Measurements from ENCODE around the gene APOE. TPM values are rescaled to one million over a fixed set of nuclear protein-coding genes. Genes with fewer than 3 reads are reported as not detected.

APOE gene
- total and polyA plus RNA-seq, 9 of the 15 experiments (the other 6 are each of a cell fraction or from before 2014, with no cell fraction given), result 0.14 to 180 (median 58.1) TPM; not detected in 1

DNA sequence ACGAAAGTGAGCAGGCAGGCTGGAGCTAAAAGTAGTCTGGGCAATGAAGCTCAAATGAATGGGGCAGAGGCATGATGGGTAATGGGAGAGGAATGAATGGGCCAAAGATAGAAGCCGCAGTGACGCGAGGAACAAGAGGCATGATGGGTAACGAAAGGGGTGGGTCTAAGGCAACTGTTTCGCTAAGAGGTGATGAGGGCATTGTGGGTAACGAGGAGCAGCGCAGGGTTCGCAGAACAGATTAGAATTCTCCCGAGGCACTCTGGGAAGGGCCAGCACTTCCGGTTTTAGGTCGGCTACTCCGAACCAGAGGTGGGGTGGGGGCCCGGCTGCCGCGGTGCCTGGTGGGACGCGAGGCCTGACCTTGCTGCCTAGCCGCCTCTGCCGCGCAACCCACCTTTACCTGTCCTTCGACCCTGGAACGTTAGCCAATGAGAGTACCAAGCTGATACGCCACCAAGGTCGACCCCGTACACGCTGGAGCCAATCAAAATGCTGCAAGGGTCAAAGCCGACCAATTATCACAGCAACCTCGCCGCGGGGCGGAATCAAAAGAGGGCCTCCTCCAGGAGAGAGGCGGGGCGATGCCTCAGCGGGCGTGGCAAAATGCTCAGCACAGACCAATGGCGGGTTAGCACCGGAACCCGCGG lies 15.1 kb upstream of the APOE start (continued):
- TF ChIP-seq, protein P1, sequence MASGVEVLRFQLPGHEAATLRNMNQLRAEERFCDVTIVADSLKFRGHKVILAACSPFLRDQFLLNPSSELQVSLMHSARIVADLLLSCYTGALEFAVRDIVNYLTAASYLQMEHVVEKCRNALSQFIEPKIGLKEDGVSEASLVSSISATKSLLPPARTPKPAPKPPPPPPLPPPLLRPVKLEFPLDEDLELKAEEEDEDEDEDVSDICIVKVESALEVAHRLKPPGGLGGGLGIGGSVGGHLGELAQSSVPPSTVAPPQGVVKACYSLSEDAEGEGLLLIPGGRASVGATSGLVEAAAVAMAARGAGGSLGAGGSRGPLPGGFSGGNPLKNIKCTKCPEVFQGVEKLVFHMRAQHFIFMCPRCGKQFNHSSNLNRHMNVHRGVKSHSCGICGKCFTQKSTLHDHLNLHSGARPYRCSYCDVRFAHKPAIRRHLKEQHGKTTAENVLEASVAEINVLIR (CRISPR knock-in tag; IDR thresholded peaks at IDR 0.05), result peak; percentile 24; the same call in 1 of the 2 replicates
- no peak for TF ChIP-seq TRIM28 (IDR thresholded peaks at IDR 0.05)
- 0 out of 2 replicates have a peak, but pooled peaks have one; percentile 30 for TF ChIP-seq CCAR2 (IDR thresholded peaks at IDR 0.05; ENCODE audit: low read depth, low read length)
- TF ChIP-seq CUX1 (CRISPR knock-in tag; IDR thresholded peaks at IDR 0.05), result no peak
- TF ChIP-seq RFX7 (CRISPR knock-in tag; IDR thresholded peaks at IDR 0.05), result no peak
- TF ChIP-seq CREM (IDR thresholded peaks at IDR 0.05; ENCODE audit: low read depth), result peak; percentile 90
- no peak for TF ChIP-seq CSDE1 (IDR thresholded peaks at IDR 0.05)
- no peak for TF ChIP-seq ZBTB17 (CRISPR knock-in tag; IDR thresholded peaks at IDR 0.05)
- TF ChIP-seq ZNF696 (CRISPR knock-in tag; conservative IDR thresholded peaks at IDR 0.05), result no peak
- peak; percentile 99 for TF ChIP-seq SAP30 (IDR thresholded peaks at IDR 0.05; ENCODE audit: borderline replicate concordance, insufficient read depth, low read depth, low read length, poor library complexity, severe bottlenecking)
- TF ChIP-seq, protein P2, sequence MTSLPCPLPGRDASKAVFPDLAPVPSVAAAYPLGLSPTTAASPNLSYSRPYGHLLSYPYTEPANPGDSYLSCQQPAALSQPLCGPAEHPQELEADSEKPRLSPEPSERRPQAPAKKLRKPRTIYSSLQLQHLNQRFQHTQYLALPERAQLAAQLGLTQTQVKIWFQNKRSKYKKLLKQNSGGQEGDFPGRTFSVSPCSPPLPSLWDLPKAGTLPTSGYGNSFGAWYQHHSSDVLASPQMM (CRISPR knock-in tag; IDR thresholded peaks at IDR 0.05), result no peak
- TF ChIP-seq KAT7 (CRISPR knock-in tag; IDR thresholded peaks at IDR 0.05; ENCODE audit: borderline replicate concordance), result no peak
- TF ChIP-seq ZC3H8 (IDR thresholded peaks at IDR 0.05), result no peak
- TF ChIP-seq MAFK (IDR thresholded peaks at IDR 0.05; ENCODE audit: low read length), result 0 out of 2 replicates have a peak, but pooled peaks have one; percentile 2
- peak; percentile 98 for TF ChIP-seq POLR2A (conservative IDR thresholded peaks at IDR 0.05)
- no peak for TF ChIP-seq RBM15 (IDR thresholded peaks at IDR 0.05; ENCODE audit: insufficient read depth, low read length)
- no peak for TF ChIP-seq CBX2 (IDR thresholded peaks at IDR 0.05; ENCODE audit: insufficient read depth, low read length, poor library complexity, severe bottlenecking)
- TF ChIP-seq TARDBP (IDR thresholded peaks at IDR 0.05), result no peak
- no peak for TF ChIP-seq FOXP1 (CRISPR knock-in tag; IDR thresholded peaks at IDR 0.05)
- TF ChIP-seq POU5F1 (IDR thresholded peaks at IDR 0.05; ENCODE audit: borderline replicate concordance, low read depth, low read length, partially characterized antibody), result no peak
- no peak for TF ChIP-seq TCF7 (IDR thresholded peaks at IDR 0.05; ENCODE audit: borderline replicate concordance)
- no peak for TF ChIP-seq ZNF124 (CRISPR knock-in tag; IDR thresholded peaks at IDR 0.05)
- TF ChIP-seq FOXJ2 (tag; IDR thresholded peaks at IDR 0.05), result no peak
